ENCODE measurements around the gene NPHP1.

NPHP1 gene

DNA sequence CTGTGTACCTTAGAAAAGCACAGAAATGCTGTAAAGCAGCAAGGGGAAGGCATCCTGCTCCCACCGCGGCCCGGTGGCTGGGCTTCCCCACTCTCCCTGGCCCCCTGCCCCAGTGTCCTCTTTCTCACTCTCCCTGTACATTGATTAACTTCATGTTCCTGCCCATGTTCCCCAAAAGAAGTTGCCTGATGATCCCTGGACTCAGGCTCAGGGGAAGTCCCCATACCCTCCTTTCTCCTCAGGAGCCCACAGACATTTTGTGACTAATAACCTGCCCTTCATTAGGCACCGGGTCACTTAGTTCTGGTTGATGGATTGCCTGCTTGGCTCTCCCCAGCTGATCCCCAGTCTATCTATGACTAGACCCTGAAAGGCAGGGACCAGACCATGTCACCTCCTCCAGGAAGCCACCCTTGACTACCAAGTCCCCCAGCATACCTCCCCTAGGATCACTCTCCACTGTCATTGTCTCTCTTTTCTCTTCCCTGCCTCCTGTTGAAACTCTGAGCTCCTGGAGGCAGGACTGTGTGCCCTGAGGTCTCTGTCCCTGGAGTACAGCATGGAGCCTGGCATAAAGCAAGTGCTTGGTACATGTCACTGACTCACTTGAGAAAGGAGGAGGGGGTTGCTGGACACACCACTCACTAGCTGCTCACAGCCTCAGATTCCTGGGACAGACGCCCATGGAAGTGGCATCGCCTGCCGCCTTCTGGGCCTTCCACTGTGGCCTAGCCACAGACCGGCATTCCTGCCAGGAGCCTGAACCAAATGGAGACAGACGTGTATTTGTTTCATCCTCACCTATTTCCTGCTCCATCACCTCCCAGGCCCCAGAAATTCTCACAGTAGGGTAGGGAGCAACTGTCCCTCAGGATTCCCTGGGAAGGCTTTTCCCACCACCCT is 102.7 kb downstream of the NPHP1 start:
- TF ChIP-seq, protein P1, sequence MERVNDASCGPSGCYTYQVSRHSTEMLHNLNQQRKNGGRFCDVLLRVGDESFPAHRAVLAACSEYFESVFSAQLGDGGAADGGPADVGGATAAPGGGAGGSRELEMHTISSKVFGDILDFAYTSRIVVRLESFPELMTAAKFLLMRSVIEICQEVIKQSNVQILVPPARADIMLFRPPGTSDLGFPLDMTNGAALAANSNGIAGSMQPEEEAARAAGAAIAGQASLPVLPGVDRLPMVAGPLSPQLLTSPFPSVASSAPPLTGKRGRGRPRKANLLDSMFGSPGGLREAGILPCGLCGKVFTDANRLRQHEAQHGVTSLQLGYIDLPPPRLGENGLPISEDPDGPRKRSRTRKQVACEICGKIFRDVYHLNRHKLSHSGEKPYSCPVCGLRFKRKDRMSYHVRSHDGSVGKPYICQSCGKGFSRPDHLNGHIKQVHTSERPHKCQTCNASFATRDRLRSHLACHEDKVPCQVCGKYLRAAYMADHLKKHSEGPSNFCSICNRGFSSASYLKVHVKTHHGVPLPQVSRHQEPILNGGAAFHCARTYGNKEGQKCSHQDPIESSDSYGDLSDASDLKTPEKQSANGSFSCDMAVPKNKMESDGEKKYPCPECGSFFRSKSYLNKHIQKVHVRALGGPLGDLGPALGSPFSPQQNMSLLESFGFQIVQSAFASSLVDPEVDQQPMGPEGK (CRISPR knock-in tag; IDR thresholded peaks at IDR 0.05; ENCODE audit: borderline replicate concordance), result no peak
- TF ChIP-seq, protein P2, sequence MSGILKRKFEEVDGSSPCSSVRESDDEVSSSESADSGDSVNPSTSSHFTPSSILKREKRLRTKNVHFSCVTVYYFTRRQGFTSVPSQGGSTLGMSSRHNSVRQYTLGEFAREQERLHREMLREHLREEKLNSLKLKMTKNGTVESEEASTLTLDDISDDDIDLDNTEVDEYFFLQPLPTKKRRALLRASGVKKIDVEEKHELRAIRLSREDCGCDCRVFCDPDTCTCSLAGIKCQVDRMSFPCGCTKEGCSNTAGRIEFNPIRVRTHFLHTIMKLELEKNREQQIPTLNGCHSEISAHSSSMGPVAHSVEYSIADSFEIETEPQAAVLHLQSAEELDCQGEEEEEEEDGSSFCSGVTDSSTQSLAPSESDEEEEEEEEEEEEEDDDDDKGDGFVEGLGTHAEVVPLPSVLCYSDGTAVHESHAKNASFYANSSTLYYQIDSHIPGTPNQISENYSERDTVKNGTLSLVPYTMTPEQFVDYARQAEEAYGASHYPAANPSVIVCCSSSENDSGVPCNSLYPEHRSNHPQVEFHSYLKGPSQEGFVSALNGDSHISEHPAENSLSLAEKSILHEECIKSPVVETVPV (CRISPR knock-in tag; IDR thresholded peaks at IDR 0.05), result no peak
- TF ChIP-seq GLIS3 (CRISPR knock-in tag; IDR thresholded peaks at IDR 0.05) (no peak), ARNTL (CRISPR knock-in tag; IDR thresholded peaks at IDR 0.05; ENCODE audit: borderline replicate concordance, low read depth) (no peak), ZC3H10 (CRISPR knock-in tag; IDR thresholded peaks at IDR 0.05) (no peak)
- peak; percentile 4; the same call in 2 of the 3 replicates for ATAC-seq

DNA sequence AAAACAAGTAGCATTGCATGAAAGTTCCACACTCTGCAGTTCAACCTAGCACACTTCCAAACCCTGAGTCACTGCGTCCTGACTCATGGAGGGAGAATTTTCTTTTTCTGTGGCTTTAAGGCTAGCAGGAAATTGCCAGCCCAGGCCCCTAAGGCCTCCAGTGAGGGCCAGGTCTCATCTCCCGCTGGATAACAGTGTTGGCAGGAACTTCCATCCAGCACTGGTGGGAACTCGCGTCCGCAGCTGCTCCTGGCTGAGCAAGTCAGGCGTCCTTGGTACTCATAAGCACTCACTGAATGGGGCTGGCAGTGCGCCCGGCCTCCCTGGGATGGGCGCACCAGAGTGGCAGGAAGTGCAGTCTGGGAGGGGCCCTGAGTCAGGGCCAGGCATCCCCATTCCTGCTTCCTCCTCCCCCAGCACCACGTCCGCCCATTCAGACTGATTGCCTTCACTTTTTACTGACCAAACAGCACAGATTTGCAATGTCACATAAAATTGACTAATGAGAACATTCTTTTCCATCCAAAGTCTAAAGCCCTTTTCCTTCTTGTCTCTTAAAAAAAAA is 103.5 kb downstream of the NPHP1 start:
- TF ChIP-seq RARB (CRISPR knock-in tag; IDR thresholded peaks at IDR 0.05) (no peak), TCF4 (CRISPR knock-in tag; IDR thresholded peaks at IDR 0.05; ENCODE audit: borderline replicate concordance) (no peak), ISL1 (CRISPR knock-in tag; IDR thresholded peaks at IDR 0.05) (peak; percentile 45)
- TF ChIP-seq, protein P1 (CRISPR knock-in tag; IDR thresholded peaks at IDR 0.05; ENCODE audit: borderline replicate concordance), result peak; percentile 92
- peak; percentile 91 for ATAC-seq

DNA sequence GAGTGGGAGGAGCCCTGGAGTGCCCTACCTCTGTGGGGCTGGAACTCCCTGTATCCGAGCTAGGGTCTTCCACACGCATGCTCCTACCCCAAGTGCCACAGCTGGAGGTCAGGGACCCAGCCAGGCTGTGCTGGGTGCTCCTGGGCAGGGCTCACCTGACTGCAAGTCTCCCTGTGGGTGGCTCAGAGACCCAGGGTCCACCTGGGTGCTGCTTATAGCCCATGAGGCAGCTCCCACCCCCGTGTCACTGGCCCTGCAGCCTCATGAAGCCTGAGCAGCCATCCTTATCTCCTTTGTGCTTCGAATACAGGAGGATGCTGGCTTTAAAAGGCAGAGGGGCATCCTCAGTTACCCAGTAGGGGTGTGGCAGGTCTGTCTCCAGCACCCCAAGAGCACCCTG is 103.9 kb downstream of the NPHP1 start:
- peak; percentile 28 for ATAC-seq

DNA sequence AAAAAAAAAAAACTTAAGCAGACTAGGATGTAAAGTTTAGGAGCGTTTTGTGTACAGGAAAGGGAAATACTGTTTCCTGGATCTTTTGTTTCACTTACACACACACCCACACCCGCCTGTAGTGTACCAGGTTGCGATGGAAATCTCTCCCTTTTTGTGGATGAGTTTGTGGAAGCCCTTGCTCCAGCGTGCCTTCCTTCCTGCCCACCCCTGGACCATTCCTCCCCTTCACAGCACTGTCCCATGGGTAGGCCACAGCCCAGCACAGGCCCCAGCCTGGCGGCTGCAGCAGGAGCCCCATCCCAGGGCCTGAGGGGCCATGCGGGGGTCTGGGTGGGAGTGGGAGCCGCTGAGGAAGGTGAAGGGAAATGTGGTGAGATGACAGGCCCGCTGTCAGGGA is 104.3 kb downstream of the NPHP1 start:
- no peak for TF ChIP-seq ZNF565 (CRISPR knock-in tag; conservative IDR thresholded peaks at IDR 0.05; ENCODE audit: low read depth)
- TF ChIP-seq ZC3H10 (CRISPR knock-in tag; IDR thresholded peaks at IDR 0.05), result no peak
- TF ChIP-seq, protein P1 (CRISPR knock-in tag; IDR thresholded peaks at IDR 0.05; ENCODE audit: borderline replicate concordance), result no peak
- TF ChIP-seq, protein P3, sequence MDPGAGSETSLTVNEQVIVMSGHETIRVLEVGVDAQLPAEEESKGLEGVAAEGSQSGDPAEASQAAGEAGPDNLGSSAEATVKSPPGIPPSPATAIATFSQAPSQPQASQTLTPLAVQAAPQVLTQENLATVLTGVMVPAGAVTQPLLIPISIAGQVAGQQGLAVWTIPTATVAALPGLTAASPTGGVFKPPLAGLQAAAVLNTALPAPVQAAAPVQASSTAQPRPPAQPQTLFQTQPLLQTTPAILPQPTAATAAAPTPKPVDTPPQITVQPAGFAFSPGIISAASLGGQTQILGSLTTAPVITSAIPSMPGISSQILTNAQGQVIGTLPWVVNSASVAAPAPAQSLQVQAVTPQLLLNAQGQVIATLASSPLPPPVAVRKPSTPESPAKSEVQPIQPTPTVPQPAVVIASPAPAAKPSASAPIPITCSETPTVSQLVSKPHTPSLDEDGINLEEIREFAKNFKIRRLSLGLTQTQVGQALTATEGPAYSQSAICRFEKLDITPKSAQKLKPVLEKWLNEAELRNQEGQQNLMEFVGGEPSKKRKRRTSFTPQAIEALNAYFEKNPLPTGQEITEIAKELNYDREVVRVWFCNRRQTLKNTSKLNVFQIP (CRISPR knock-in tag; IDR thresholded peaks at IDR 0.05; ENCODE audit: borderline replicate concordance, low read depth), result no peak
- TF ChIP-seq TOX (CRISPR knock-in tag; IDR thresholded peaks at IDR 0.05; ENCODE audit: borderline replicate concordance), result no peak
- no peak for TF ChIP-seq OSR1 (CRISPR knock-in tag; IDR thresholded peaks at IDR 0.05)
- no peak for TF ChIP-seq TCF4 (CRISPR knock-in tag; IDR thresholded peaks at IDR 0.05; ENCODE audit: borderline replicate concordance)
- TF ChIP-seq, protein P4, sequence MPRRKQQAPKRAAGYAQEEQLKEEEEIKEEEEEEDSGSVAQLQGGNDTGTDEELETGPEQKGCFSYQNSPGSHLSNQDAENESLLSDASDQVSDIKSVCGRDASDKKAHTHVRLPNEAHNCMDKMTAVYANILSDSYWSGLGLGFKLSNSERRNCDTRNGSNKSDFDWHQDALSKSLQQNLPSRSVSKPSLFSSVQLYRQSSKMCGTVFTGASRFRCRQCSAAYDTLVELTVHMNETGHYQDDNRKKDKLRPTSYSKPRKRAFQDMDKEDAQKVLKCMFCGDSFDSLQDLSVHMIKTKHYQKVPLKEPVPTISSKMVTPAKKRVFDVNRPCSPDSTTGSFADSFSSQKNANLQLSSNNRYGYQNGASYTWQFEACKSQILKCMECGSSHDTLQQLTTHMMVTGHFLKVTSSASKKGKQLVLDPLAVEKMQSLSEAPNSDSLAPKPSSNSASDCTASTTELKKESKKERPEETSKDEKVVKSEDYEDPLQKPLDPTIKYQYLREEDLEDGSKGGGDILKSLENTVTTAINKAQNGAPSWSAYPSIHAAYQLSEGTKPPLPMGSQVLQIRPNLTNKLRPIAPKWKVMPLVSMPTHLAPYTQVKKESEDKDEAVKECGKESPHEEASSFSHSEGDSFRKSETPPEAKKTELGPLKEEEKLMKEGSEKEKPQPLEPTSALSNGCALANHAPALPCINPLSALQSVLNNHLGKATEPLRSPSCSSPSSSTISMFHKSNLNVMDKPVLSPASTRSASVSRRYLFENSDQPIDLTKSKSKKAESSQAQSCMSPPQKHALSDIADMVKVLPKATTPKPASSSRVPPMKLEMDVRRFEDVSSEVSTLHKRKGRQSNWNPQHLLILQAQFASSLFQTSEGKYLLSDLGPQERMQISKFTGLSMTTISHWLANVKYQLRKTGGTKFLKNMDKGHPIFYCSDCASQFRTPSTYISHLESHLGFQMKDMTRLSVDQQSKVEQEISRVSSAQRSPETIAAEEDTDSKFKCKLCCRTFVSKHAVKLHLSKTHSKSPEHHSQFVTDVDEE (CRISPR knock-in tag; IDR thresholded peaks at IDR 0.05), result no peak
- TF ChIP-seq, protein P5, sequence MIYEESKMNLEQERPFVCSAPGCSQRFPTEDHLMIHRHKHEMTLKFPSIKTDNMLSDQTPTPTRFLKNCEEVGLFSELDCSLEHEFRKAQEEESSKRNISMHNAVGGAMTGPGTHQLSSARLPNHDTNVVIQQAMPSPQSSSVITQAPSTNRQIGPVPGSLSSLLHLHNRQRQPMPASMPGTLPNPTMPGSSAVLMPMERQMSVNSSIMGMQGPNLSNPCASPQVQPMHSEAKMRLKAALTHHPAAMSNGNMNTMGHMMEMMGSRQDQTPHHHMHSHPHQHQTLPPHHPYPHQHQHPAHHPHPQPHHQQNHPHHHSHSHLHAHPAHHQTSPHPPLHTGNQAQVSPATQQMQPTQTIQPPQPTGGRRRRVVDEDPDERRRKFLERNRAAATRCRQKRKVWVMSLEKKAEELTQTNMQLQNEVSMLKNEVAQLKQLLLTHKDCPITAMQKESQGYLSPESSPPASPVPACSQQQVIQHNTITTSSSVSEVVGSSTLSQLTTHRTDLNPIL (CRISPR knock-in tag; IDR thresholded peaks at IDR 0.05; ENCODE audit: low read depth), result no peak
- TF ChIP-seq ZNF8 (CRISPR knock-in tag; IDR thresholded peaks at IDR 0.05), result no peak
- no peak for TF ChIP-seq ARNTL (CRISPR knock-in tag; IDR thresholded peaks at IDR 0.05; ENCODE audit: borderline replicate concordance, low read depth)
- TF ChIP-seq BACH2 (CRISPR knock-in tag; IDR thresholded peaks at IDR 0.05; ENCODE audit: borderline replicate concordance), result no peak
- TF ChIP-seq ZNF70 (CRISPR knock-in tag; IDR thresholded peaks at IDR 0.05), result no peak
- TF ChIP-seq ESRRG (CRISPR knock-in tag; IDR thresholded peaks at IDR 0.05), result no peak
- ATAC-seq, result no peak
